Myometrial cell (primary cell): ENCODE measurements around the gene KDF1. TPM values are rescaled to one million over a fixed set of nuclear protein-coding genes. Genes with fewer than 3 reads are reported as not detected.

Experiments used
- total RNA-seq: library from RNA; depleted of rRNA; stranded (reverse); fragments of >200 nt; gene quantifications from 2 replicates; pipeline ENCODE4 v1.2.3, GENCODE V29; 2015

KDF1 gene, protein sequence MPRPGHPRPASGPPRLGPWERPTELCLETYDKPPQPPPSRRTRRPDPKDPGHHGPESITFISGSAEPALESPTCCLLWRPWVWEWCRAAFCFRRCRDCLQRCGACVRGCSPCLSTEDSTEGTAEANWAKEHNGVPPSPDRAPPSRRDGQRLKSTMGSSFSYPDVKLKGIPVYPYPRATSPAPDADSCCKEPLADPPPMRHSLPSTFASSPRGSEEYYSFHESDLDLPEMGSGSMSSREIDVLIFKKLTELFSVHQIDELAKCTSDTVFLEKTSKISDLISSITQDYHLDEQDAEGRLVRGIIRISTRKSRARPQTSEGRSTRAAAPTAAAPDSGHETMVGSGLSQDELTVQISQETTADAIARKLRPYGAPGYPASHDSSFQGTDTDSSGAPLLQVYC
- 0.18 and 0.58 TPM in 2 replicates for total RNA-seq

DNA sequence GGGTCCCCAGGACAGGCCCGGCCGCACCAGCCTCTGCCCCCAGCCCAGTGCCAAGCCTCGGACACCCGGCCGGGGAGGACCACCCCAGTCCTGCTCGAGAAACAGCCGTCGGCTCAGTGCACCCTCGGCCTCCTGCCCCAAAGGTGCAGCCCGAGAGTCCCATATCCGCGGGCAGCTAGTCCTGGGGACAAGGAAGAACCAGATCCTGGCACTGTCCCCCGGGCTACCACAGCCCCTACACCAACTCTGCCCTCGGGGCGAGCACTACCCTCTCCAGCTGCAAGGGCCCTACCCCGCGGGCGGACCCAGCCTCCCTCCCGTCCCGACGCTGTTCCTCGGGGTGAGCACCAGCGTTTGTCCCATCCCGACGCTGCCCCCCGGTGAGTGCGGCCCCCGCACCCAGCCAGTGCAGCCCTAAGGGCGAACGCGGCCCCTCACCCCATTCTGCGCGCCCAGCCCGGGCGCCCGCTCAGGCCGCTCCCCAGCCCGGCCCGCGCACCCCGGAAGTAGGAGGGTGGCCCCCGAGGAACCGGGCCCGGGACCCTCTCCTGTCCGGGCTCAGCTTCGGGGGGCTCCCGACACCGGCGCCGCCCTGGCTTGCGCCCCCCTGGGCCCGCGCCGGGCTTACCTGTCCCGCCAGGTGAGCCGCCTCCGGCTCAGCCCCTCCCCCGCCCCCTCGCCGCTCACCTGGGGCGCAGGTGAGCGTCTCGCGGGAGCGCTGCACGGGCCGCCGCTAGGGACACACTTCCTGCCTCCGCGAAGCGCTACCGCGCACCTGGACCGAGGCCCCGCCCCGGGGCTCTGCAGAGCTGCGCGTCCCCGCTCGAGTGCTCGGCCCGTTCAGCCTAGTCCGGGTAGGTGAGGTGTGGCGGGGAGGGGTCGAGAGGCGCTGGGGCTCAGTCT is at the start of gene KDF1:
TSS of gene KDF1 (minus strand) at position 747 of the 903 bp plus-strand sequence. CDS start 8,088 bp downstream, outside the sequence.

DNA sequence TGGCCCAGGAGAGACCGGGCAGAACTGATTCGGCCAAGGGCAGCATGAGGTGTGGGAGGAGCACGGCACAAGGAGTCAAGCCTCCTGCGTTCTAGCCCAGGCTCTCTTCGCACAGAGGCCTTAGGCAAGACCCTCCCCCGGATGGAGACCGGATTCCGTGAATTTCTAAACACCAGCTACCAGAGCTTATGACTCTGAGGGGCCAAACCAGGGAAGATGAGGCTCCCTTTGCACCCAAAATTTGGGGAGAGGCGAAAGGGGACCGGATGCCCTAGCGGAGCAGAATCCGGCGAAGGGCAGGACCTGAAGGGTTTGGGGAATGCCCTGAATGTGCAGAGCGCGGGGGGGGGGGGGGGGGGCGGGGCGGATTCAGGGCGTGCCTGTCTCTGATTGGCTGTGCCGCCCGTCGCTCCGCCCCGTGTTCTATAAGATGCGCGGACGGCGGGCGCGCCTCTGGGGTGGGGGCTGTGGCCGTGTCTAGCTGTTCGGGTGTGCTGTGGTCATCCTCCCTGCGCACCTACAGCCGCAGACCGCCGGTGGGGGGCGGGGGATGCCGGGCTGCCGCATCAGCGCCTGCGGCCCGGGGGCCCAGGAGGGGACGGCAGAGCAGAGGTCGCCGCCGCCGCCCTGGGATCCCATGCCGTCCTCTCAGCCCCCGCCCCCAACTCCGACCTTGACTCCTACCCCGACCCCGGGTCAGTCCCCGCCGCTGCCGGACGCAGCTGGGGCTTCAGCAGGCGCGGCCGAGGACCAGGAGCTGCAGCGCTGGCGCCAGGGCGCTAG is 33.2 kb upstream of the KDF1 start, which contains the start of gene TRNP1:
TSS of gene TRNP1 (plus strand) at position 456 of the 783 bp plus-strand sequence. CDS start at position 551, 95 bp downstream.

DNA sequence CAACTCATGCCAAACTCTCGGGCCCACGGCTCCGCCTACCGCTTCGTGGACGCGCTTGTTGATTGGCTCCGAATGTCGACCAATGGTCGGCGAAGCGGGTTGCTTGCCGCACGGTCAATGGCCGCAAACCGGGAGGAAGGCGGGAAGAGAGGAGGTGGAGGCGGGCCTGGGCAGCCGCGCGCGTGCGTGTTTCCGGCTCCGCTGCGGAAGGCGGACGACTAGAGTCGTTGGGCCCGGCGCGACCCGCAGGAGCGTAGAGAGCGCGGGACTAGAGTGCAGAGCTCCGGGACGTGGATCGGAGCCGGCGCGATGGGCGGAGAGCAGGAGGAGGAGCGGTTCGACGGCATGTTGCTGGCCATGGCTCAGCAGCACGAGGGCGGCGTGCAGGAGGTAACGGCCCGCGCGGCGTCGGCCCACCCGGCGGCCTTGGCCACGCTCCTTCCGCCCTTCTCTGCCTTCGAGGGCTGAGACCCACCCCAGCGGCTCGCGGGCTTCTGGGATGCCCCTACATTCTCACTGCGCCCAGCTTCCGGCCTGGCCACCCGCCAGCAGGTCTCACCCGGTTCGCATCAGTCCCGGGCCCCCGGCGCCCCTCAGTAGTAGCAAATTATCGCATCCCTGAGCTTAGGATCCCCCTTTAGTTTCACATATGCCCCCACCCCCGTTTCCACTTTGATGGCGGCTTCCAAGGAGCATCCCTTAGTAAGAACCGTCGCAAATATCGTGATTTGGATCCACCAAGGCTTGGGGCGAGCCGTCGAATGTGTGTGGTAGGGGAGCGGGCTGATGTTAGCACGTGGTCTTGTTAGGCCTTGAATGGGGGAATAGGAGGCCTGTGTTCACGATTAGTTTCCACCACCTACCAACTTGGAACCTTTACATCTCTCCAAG is 38.5 kb downstream of the KDF1 start, which contains the start of gene NUDC:
TSS of gene NUDC (plus strand) at position 204 of the 891 bp plus-strand sequence. CDS start at position 310, 106 bp downstream.

DNA sequence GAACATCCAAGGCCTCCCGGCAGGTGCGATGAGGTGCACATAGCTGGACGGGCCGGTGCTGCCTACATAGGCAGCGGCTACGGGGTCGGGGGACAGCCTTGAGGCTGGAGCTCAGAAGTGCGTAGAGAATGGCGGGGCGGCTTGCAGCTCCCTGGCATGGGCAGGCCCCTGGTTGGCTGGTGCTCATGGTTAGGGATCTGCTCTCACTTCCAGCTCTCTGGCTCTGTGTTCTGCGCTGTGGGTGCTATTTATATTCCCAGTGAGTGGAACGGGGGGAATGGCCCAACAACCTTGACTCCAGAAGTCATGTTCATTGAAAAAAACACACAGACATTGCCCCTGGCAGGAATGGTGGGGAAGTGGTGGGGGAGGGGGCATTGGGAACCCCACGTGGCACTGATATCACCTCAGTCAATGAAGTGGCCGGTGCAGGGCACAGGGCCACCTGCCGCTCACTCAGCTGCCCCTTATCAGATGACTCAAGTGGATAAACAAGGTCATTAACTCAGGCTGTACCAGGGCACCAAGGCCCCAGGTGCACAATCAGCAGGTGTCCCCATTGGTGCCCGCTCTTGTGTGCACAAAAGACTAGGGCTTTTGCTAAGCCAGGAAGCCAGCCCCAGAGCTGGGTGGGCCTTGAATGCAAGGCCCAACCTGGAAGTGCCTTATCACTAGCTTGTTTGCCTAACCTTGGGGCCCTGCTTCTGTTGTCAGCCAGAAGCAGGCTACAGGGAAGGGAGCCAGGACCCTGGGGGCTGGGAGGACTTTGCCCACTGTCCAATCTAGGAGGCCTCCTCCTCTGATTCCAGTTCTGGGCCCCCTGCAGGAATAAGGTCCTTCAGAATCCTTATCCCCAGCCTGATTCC is 46.3 kb downstream of the KDF1 start, which contains the start of gene NR0B2:
TSS of gene NR0B2 (minus strand) at position 222 of the 866 bp plus-strand sequence. CDS start at position 187, 35 bp downstream.

DNA sequence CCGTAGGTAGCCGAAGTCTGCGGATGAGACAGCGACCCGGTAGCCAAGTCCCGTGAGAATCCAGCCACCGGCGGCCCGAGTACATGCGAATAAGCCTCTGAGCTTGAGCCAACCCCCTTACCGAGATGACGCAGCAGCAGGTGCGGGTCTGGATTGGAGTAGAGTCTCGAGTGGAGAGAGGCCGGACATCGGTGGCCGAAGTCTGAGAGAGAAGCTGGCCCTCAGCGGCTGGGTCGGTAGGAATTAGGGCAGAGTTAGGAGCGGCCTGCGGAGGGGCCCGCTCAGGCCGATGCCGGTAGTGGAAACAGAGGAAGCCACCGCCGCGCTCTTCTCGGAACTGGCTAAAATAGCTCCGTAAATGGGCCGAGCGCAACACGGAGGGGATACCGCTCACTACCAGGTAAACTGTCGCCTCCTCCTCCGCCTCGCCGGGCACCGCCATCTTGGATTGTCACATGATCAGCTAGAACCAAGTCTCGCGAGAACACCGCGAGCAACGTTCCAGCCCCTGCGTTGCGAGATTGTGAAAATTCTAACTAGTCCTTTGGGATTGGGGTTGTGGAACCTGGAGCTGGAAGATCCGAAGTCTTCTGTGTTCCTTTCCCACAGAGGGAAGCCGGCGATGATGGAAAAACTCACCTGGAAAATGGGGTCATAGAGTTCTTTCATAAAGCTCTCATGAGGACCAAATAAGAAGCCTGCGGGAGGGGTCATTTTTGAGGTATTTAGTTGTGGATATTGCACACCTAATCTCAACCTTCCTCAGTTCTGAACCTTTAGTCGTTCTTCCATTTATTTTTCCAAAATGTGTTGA is 60.1 kb downstream of the KDF1 start, which contains the start of gene GPATCH3:
TSS of gene GPATCH3 (minus strand) at position 467 of the 814 bp plus-strand sequence. CDS start at position 442, 25 bp downstream.

Other genes starting within 250 kb of the KDF1 start
- gene PIGV, start 172.5 kb downstream of the KDF1 start, total RNA-seq, result 15.2 and 26.5 TPM in 2 replicates
- gene ZDHHC18, start 133.8 kb downstream of the KDF1 start, total RNA-seq, result 27.3 and 27.7 TPM in 2 replicates
- 0.29 and 0.35 TPM in 2 replicates for gene SFN, start 97.3 kb downstream of the KDF1 start, total RNA-seq
- gene GPN2, start 70.2 kb downstream of the KDF1 start, total RNA-seq, result 16.0 and 18.2 TPM in 2 replicates
- gene GPATCH3, start 60.0 kb downstream of the KDF1 start, total RNA-seq, result 9.8 and 14.7 TPM in 2 replicates
- not detected in 2 replicates for gene NR0B2, start 46.5 kb downstream of the KDF1 start, total RNA-seq
- 90.2 and 98.4 TPM in 2 replicates for gene NUDC, start 38.7 kb downstream of the KDF1 start, total RNA-seq
- gene TRNP1, start 33.2 kb upstream of the KDF1 start, total RNA-seq, result 119 and 188 TPM in 2 replicates
- gene TENT5B, start 52.4 kb upstream of the KDF1 start, total RNA-seq, result 13.3 and 13.8 TPM in 2 replicates
- 11.5 and 16.5 TPM in 2 replicates for gene SLC9A1, start 194.7 kb upstream of the KDF1 start, total RNA-seq